ACC112 (cell line): ENCODE data around the gene CD1D.
"Not testable (repeated sequence)": the region's sequence is repeated elsewhere in the genome, so short reads cannot be mapped to it uniquely, and the experiment has no call there.

Source experiments
- H2AFZ ChIP-seq: fragments of 200-600 bp; sonication (generic); one replicate; pipeline ENCODE4 v1.6.0; 2017; ENCODE audit warnings: antibody characterized with exemption, low read length; ENCODE audit not compliant: unreplicated experiment
- H3K27ac ChIP-seq: fragments of 200-600 bp; sonication (generic); 2 replicates; pipeline ENCODE4 v1.5.1; 2014; ENCODE audit warnings: low read depth, mild to moderate bottlenecking, antibody characterized with exemption, low read length, moderate library complexity
- H3K27me3 ChIP-seq: fragments of 200-600 bp; sonication (generic); 2 replicates; pipeline ENCODE4 v1.6.1; 2014; ENCODE audit warnings: mild to moderate bottlenecking, antibody characterized with exemption, low read length, moderate library complexity, mixed read lengths; ENCODE audit not compliant: insufficient read depth
- H3K36me3 ChIP-seq: fragments of 200-600 bp; sonication (generic); 2 replicates; pipeline ENCODE4 v1.6.1; 2016; ENCODE audit warnings: mild to moderate bottlenecking, antibody characterized with exemption, low read length, moderate library complexity, mixed read lengths; ENCODE audit not compliant: insufficient read depth
- H3K4me1 ChIP-seq: fragments of 200-600 bp; sonication (generic); one replicate; pipeline ENCODE4 v1.6.1; 2016; ENCODE audit warnings: low read length, mixed read lengths; ENCODE audit not compliant: insufficient read depth, unreplicated experiment, control insufficient read depth
- H3K4me3 ChIP-seq: fragments of 200-600 bp; sonication (generic); 2 replicates; pipeline ENCODE4 v1.5.1; 2014; ENCODE audit warnings: mild to moderate bottlenecking, low read depth, low read length
- H3K79me2 ChIP-seq: fragments of 200-600 bp; sonication (generic); one replicate; pipeline ENCODE4 v1.6.0; 2016; ENCODE audit warnings: low read length; ENCODE audit not compliant: control insufficient read depth, unreplicated experiment, insufficient read depth

The CD1D gene

DNA sequence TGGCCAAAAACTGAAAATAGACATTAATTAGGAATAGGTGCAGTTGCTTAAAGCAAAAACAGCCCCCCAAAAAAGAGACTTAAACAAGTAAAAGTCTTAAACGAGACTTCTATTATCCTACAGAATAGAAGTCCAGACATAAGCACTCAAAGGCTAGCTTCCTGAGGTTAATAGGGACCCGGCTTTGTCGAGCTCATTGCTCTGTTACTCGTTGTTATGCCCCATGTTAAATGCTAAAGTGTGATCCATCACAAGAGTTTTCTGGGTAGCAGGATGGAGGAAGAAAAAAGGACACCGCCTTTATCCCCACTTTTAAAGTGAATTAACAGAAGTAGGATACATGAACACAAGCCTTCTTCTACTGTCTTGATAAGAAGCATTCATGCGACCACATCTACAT lies 10.6 kb downstream of the CD1D start:
- H3K4me1 ChIP-seq, result peaks cover 5% of the 10 kb centered on the region
- H3K36me3 ChIP-seq, result no peaks in the 10 kb centered on the region
- H2AFZ ChIP-seq, result no peak overlapping the region
- no peak overlapping the region for H3K4me3 ChIP-seq
- peaks cover 55% of the 10 kb centered on the region for H3K27me3 ChIP-seq
- H3K27ac ChIP-seq, result no peak overlapping the region
- H3K79me2 ChIP-seq, result no peaks in the 10 kb centered on the region

DNA sequence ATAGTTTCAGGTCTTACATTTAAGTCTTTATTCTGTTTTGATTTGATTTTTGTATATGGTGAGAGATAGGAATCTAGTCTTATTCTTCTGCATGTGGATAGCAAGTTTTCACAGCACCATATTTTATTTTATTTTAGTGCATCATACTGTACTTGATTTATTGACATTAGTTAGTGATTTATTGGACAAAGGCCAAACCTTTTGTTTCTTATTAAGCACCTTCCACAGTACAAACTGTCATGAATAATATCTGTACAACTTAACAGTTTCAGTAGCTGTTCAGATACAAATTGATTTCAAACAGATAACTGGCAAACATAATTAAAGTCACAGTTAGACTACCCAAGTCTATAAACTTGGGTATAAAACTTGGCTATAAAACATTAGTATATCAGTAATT lies 15.8 kb downstream of the CD1D start:
- H2AFZ ChIP-seq, result no peak overlapping the region
- H3K36me3 ChIP-seq, result no peaks in the 10 kb centered on the region
- H3K27ac ChIP-seq, result no peak overlapping the region
- no peak overlapping the region for H3K4me3 ChIP-seq
- H3K27me3 ChIP-seq, result peaks cover 46% of the 10 kb centered on the region
- H3K79me2 ChIP-seq, result no peaks in the 10 kb centered on the region
- no peaks in the 10 kb centered on the region for H3K4me1 ChIP-seq

DNA sequence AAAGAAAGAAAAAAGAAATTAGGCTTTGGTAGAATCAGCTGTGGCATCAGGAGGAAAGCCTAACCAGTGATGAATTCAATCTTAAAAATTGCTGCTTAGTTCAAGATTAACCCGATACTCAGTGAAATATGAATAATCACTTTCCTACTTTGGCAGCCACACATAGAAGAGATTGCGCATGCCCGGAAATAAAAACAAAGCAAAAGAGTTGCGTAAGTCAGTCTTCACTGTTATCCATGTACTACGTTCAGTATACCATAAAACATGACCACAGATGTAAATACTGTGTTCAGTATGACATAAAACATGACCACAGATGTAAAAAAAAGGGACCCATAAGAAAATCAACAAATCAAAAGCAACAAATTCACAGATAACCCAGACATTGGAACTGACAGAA lies 19.2 kb downstream of the CD1D start:
- H3K27me3 ChIP-seq, result peaks cover 45% of the 10 kb centered on the region
- no peaks in the 10 kb centered on the region for H3K79me2 ChIP-seq
- H3K36me3 ChIP-seq, result no peaks in the 10 kb centered on the region
- H3K27ac ChIP-seq, result no peak overlapping the region
- H3K4me3 ChIP-seq, result no peak overlapping the region
- H2AFZ ChIP-seq, result no peak overlapping the region
- H3K4me1 ChIP-seq, result no peaks in the 10 kb centered on the region

DNA sequence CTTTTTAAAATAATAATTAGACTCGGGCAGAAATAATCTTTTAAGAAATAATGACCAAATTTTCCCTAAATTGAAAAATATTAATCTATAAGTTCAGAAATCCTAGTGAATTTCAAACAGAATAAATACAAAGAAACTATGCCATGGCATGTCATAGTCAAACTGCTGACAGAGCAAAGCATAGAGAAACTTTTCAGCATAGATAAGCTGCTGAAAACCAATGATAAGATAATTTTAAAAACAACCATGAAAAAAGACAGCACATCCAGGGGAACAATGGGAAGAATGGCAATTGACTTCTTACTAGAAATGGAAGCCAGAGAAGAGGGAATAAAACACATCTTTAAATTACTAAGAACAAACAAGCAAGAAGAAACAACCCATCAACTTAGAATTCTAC lies 19.8 kb downstream of the CD1D start:
- Histone ChIP-seq H3K36me3 (no peaks in the 10 kb centered on the region), H3K27me3 (peaks cover 44% of the 10 kb centered on the region), H3K4me1 (no peaks in the 10 kb centered on the region), H3K79me2 (no peaks in the 10 kb centered on the region), H2AFZ (no peak overlapping the region), H3K4me3 (no peak overlapping the region), H3K27ac (no peak overlapping the region)

DNA sequence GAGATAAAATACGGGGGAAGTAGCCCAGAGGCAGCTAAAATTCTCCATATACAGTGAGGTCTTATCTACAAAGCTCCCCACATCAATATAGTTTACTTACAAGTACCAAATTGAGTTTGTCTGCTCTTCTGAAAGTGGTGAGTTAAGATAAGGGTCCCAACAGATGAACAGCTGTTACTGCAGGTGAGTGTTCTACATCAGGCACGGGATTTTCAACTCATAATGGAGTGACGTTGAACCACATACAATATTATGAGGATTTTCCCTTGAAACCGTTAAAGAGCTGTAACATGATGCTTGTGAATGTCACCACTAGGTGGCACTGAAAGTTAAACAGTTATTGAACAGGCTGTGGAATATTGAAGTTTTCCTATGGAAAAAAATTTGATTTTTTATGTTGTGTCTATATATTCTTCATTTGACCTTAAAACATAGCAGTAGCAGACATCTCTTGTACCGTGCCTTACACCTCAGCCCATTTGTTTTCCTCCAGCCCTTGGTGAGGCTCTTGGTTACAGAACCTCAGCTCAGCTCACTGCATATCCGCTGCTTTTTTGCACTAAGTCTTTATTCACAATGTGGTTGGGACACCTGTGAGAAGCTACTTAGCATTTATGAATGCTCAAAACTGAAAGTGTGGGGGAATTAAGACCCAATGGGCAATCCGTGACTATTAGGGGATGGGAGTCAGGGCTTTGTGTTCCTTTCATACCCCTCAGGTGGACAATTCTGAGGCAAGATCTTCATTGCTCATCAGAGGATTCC lies 23.2 kb downstream of the CD1D start:
- no peaks in the 10 kb centered on the region for H3K4me1 ChIP-seq
- no peak overlapping the region for H2AFZ ChIP-seq
- no peak overlapping the region for H3K27ac ChIP-seq
- H3K4me3 ChIP-seq, result 0 out of 2 replicates have a peak overlapping the region, but pooled peaks have one; percentile 5
- peaks cover 18% of the 10 kb centered on the region for H3K27me3 ChIP-seq
- no peaks in the 10 kb centered on the region for H3K79me2 ChIP-seq
- no peaks in the 10 kb centered on the region for H3K36me3 ChIP-seq

DNA sequence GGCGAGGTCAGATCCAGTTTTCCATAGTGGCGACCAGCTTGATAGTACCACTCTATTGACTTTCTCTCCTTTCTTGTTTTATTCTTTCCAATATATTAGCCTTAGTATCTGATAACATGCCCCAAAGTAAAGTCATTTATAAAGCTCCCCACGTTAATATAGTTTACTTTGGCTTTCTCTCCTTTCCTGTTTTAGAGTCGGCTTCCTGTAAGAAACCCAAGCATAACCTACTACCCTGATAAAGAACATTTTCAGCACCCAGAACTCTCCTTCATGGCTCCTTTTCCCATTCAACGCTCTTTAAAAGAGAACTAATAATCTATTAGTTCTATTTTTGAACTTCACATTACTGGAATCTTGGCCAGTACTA lies 23.7 kb downstream of the CD1D start:
- Histone ChIP-seq H3K4me3 (no peak overlapping the region), H2AFZ (no peak overlapping the region), H3K4me1 (no peaks in the 10 kb centered on the region), H3K79me2 (no peaks in the 10 kb centered on the region), H3K36me3 (no peaks in the 10 kb centered on the region), H3K27ac (no peak overlapping the region), H3K27me3 (peaks cover 18% of the 10 kb centered on the region)

DNA sequence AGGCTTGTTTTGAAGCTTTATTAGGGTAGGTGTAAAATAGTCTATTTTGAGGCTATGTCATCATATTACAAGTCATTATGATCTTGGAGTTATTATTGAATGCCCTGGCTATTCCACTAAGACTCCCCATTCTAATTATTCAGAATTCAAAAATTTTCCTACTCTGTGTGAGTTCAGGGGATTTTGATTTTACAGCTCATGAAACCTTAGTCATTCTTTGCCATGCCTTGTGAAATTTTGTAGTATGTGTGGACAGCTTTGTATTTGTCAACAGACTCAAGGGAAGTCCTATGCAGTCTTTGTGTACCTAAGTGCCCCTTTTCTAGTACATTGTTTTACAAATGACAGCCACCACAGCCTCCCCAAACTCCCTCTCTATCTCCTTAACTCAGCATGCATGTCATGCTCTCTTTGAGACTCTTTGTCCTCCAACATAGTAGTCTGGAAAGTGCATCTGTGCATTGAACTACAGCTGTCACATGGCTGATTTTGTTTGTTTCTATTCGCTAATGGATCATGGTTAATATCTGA lies 28.0 kb downstream of the CD1D start:
- H3K36me3 ChIP-seq, result no peaks in the 10 kb centered on the region
- H3K27me3 ChIP-seq, result peaks cover 9% of the 10 kb centered on the region; the same call in 1 of the 2 replicates

DNA sequence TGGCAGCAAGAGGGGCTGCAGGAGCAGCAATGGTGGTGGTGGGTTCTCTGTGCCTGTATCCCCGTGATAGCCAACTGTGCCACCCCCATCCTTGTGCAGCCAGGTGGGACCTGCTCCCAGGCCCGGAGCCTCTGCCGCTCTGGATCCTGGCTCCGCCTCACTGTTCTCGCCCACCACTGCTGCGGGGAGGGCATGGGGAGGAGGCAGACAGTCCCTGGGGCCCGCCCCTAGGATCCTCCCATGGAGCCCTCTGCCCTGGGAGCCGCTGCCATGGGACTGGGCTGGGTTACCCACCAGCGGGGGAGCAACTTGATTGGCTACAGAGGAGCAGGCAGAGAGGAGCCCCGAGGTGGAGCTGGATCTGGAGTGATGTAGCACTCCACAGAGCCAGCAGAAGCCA lies 31.6 kb downstream of the CD1D start:
- H3K27me3 ChIP-seq, result 0 out of 2 replicates have a peak, but pooled peaks cover 4% of the 10 kb centered on the region
- no peaks in the 10 kb centered on the region for H3K79me2 ChIP-seq
- H2AFZ ChIP-seq, result no peak overlapping the region
- no peaks in the 10 kb centered on the region for H3K4me1 ChIP-seq
- no peak overlapping the region for H3K27ac ChIP-seq
- H3K36me3 ChIP-seq, result no peaks in the 10 kb centered on the region
- no peak overlapping the region for H3K4me3 ChIP-seq

More for the DNA sequence above, 28.0 kb downstream of the CD1D start:
- H3K4me1 ChIP-seq, result no peaks in the 10 kb centered on the region
- H3K27ac ChIP-seq, result no peak overlapping the region
- no peak overlapping the region for H3K4me3 ChIP-seq
- no peak overlapping the region for H2AFZ ChIP-seq
- H3K79me2 ChIP-seq, result no peaks in the 10 kb centered on the region

DNA sequence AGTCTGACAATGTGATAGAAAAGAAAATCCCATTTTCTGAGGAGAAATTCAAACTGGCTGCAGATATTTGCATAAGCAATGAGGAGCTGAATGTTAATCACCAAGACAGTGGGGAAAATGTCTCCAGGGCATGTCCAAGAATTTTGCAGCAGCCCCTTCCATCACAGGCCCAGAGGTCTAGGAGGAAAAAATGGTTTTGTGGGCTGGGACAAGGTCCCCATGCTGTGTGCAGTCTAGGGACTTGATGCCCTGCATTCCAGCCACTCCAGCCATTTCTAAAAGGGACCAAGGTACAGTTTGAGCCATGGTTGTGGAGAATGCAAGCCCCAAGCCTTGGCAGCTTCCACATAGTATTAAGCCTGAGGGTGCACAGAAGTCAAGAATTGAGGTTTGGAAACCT lies 42.8 kb downstream of the CD1D start:
- not testable (repeated sequence) for H3K4me1 ChIP-seq, H3K27me3 ChIP-seq, H2AFZ ChIP-seq, H3K4me3 ChIP-seq, H3K27ac ChIP-seq, H3K79me2 ChIP-seq, H3K36me3 ChIP-seq

DNA sequence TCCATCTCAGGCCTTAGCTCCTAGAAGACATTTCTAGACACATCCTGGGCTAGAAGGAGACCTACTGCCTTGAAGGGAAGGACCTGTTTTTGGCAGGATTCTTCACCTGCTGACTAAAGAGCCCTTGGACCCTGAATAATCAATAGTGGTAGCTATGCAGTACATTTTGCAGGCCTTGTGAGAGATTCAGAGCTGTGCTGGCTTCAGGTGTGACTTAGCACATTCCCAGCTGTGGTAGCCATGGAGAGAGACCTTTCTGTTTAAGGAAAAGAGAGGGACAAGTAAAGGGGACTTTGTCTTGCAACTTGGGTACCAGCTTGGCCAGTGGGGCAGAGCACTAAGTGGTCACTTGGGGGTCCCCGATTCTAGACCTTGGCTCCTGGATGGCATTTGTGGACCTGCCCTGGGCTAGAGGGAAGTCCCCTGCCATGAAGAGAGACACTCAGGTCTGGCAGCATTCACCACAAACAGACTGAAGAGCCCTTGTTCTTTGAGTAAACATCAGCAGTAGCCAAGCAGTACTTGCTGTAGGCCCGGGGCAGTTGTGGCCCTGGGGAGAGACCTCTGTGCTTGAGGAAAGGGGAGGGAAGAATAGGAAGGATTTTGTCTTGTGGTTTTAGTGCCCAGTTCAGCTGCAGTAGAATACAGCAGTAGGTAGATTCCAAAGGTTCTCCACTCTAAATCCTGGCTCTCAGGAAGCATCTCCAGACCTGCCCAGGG lies 47.4 kb downstream of the CD1D start:
- H3K36me3 ChIP-seq, result no peaks in the 10 kb centered on the region
- H3K27ac ChIP-seq, result no peak overlapping the region
- H3K4me1 ChIP-seq, result no peaks in the 10 kb centered on the region
- no peaks in the 10 kb centered on the region for H3K79me2 ChIP-seq
- no peaks in the 10 kb centered on the region for H3K27me3 ChIP-seq
- no peak overlapping the region for H3K4me3 ChIP-seq
- no peak overlapping the region for H2AFZ ChIP-seq
